Left ventricle myocardium superior (tissue), 1 donor: Measurements from ENCODE around the gene APOBEC3H. TPM values are rescaled to one million over a fixed set of nuclear protein-coding genes. Genes with fewer than 3 reads are reported as not detected.
"Not testable (repeated sequence)": the region's sequence is repeated elsewhere in the genome, so short reads cannot be mapped to it uniquely, and the experiment has no call there.

ENCODE experiments used
- ATAC-seq: fragments of 200-7000 bp; cut with Tn5 transposase; one replicate; pipeline ENCODE4 v1.9.1; 2020; ENCODE audit warnings: mild to moderate bottlenecking, moderate library complexity
- DNase-seq: peaks from one replicate; pipeline ENCODE4 v3.0.0-alpha.2; 2020
- intact Hi-C: fragments of 100-400 bp; cut with micrococcal nuclease; formaldehyde crosslinking; loops from one replicate; pipeline ENCODE4 v1.11.0; 2022
- total RNA-seq: library from RNA; stranded (reverse); fragmentation: NEBNext Ultra II Directional; extraction: Animal tissue kit (Norgen Biotek cat#: 25700); gene quantifications from one replicate; pipeline ENCODE4 v1.2.1, GENCODE V29; 2021
- donor health status: DM: no; HTN: yes; CAD: no; lungs with severe emphysema.

Gene APOBEC3H
- total RNA-seq, 1 donor from 2014 or later: 0.40 TPM

DNA sequence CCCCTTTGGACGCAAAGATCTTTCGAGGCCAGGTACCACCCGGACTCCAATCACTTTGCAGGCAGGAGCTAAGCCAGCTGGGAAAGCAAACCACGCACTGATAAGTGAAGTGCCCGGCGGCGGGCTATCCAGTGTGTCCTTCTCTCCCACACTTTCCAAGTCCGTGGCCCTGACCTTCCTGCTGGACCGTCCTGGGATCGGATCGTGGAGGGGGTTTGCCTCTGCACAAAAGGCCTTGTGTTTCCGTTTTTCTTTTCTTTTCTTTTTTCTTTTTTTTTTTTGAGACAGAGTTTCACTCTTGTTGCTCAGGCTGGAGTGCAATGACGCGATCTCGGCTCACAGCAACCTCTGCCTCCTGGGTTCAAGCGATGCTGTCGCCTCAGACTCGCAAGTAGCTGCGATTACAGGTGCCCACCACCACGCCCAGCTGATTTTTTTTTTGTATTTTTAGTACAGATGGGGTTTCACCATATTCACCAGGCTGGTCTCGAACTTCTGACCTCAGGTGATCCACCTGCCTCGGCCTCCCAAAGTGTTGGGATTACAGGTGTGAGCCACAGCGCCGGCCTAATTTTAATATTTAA, 17.9 kb upstream of the APOBEC3H start:
- ATAC-seq, intact Hi-C loops, DNase-seq: not testable (repeated sequence)

- DNase-seq: no peak
- ATAC-seq: no peak
- intact Hi-C loops: no loop called here
Measured at GRCh38 chr22:39080052-39080762, 16.8 kb upstream of the APOBEC3H start.

DNA sequence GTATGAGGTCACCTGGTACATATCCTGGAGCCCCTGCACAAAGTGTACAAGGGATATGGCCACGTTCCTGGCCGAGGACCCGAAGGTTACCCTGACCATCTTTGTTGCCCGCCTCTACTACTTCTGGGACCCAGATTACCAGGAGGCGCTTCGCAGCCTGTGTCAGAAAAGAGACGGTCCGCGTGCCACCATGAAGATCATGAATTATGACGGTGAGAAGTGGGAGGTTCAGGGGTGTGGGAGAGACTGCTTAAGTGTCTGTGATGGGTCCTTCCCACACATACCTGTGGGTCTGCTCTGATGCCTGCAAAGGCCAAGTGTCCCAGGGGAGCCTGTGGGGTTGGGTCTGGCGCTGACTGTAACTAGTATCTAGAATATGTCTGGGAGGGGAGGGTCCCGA, 16.0 kb upstream of the APOBEC3H start:
- peak; percentile 13 for DNase-seq

GRCh38 chr22:39081598-39081997, 15.4 kb upstream of the APOBEC3H start:
- intact Hi-C loops: no loop called here
- no peak for ATAC-seq
- DNase-seq: peak; percentile 18

More for the DNA sequence above, 16.0 kb upstream of the APOBEC3H start:
- no peak for ATAC-seq
- intact Hi-C loops: no loop called here

GRCh38 chr22:39083212-39084165, 13.6 kb upstream of the APOBEC3H start:
- DNase-seq: peak; percentile 17
- ATAC-seq: no peak
- intact Hi-C loops: no loop called here

- no peak for ATAC-seq
- peak; percentile 7 for DNase-seq
- intact Hi-C loops: no loop called here
Measured at GRCh38 chr22:39084666-39085065, 12.4 kb upstream of the APOBEC3H start.

DNA sequence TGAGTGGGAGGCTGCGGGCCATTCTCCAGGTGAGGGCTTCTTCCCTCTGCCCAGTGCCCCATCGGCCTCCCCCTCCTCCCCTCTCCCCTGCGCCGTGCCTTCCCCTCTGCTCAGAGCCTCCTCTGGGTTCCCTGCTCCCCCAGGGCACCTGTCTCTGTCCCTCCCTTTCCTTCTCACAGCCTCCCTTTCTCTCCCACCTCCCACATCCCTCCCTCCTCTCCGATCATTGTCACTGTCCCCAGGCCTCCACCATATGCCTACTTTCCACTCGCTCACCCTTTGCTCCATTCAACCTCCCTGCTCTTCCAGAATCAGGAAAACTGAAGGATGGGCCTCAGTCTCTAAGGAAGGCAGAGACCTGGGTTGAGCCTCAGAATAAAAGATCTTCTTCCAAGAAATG, 9.9 kb upstream of the APOBEC3H start:
- intact Hi-C loops: no loop called here
- DNase-seq (no peak), ATAC-seq (no peak)

GRCh38 chr22:39087881-39088684, 9.0 kb upstream of the APOBEC3H start:
- intact Hi-C loops: no loop called here
- DNase-seq (peak; percentile 45), ATAC-seq (peak; percentile 72)

DNA sequence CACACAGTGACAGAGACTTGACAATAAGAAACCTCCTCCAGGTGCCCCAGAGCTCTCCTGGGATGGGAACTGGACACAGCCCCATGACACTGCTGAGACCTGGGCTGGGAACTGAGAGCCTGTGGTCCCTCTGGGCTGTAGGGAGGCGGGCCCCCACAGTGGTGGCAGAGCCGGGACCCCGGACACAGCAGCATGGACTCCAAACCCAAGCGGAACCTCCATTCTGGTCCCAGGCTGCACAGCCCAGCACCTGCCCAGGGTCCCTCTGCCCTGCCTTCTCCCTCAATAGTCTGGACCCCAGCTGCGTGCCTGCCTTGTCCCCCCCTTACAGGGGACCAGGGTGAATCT, 8.4 kb upstream of the APOBEC3H start:
- no peak for ATAC-seq
- DNase-seq: peak; percentile 14
- intact Hi-C loops: no loop called here

DNA sequence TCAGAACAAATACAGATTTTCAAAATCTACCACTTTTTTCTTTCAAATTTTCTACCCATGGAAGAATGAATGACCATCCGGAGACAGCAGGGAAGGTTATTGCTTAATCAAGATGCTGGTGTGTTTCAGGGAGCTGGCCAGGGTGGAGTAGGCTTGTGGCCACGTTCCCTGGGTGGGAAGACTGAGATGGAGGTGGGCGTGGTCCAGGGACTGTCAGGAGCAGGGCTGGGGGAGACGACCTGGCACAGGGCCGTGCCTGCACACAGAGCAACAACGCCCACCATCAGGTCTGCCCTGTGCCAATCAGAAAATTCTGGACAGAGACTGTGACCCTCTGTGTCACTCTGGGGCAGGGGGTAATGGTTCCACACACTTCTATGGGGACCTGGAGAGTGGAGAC, 7.1 kb upstream of the APOBEC3H start:
- intact Hi-C loops: no loop called here
- DNase-seq (peak; percentile 13), ATAC-seq (no peak)

- intact Hi-C loops: no loop called here
- ATAC-seq (peak; percentile 22), DNase-seq (peak; percentile 47)
Measured at GRCh38 chr22:39090426-39091064, 6.5 kb upstream of the APOBEC3H start.

DNA sequence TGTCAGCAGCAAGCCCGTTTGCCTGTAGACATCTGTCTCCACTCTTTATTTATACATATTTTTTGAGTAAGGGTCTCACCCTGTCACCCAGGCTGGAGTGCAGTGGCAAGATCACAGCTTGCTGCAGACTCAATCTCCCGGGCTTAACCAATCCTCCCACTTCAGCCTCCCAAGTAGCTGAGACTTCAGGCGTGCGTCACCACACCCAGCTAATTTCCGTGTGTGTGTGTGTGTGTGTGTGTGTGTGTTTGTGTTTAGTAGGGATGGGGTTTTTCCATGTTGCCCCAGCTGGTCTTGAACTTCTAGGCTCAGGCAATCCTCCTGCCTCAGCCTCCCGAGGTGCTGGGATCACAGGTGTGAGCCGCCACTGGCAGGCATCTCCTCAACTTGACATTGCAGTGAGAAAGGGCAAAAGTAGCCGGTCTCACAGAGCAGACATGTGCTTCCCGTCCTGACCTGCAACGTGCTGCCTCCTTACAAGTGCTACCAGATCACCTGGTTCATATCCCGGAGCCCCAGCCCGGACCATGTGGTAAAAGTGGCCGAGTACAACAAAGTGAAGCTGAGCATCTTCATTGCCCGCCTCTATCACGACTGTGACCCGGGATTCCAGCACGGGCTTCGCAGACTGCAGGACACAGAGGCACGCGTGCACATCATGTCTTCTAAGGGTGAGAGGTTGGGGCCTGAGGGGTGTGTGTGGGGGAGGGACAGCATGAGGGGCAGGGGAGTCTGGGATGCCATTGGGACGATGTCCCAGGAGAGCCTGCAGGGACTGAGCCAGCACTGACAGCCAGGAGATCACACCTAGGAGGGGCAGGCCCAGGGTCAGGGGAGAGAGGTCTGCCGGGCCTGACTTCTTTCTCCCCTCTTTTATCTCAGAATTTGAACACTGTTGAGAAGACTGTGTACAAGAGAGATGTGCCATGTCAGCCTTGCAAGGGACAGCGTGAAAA, 5.6 kb upstream of the APOBEC3H start:
- peak; percentile 15 for DNase-seq
- no peak for ATAC-seq
- intact Hi-C loops: no loop called here

DNA sequence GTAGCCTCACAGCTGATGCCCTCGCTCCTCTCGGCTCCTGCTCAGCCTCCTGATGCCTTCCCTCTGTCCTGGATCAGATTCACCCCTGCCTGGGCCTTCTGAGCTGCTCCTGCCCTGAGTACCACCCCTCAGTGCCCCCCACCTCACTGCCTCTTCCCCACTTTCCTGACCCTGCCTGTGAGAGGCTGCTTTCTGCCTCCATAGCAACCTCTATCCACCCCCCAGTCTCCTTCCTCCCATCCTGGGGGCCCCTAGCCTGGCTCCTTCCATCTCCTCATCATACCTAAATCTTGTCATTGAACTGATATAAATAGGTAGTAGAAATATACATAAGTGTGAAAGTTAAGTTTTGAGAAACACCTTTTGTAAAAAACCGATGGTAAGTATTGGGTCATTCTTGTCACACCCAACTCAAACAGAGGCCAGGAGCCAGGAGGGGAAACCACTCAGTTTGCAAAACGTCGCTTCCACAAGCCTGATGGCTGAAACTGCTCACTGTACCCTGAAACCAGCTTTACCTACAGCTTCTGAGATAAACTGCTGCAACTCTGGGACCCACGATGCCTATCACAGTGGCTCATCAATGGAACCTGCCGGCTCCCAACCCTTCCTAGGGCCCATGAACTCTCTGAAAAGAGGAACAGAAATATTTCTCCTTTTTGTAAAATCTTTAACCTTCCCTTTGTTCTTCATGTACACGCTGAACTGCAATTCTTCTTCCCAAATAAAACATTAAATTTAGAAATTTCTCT, 4.8 kb upstream of the APOBEC3H start:
- no peak for ATAC-seq
- peak; percentile 15 for DNase-seq

DNA sequence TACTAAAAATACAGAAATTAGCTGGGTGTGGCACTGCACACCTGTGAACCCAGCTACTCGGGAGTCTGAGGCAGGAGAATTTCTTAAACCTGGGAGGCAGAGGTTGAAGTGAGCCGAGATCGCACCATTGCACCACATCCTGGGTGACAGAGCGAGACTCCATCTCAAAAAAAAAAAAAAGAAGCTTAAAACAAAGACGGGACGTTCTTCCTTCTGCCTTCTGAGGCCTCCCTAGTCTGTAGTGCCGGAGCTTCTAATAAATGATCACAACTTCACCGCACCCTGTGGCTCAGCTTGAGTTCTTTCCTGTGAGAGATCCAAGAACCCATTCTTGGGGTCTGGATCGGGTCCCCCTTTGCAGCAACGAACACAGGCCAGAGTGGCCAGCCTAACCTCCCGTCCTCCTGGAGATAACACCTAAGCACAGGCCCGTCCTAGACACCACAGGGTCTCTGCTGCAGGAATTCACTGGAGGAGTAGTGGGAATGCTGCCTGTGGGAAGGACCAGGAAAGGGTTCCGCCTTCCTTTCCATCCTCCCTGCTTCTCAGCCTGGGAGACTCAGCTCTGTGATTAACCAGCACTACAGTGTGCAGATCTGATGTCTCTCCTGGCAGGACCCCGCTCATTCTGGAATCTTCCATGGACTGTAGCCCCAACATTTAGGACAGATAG, 2.2 kb upstream of the APOBEC3H start:
- intact Hi-C loops: no loop called here
- peak; percentile 22 for DNase-seq
- no peak for ATAC-seq

More for the DNA sequence above, 4.8 kb upstream of the APOBEC3H start:
- intact Hi-C loops: no loop called here

- intact Hi-C loops: no loop called here
- ATAC-seq (no peak), DNase-seq (peak; percentile 7)
Measured at GRCh38 chr22:39095971-39096370, 1.1 kb upstream of the APOBEC3H start.

- intact Hi-C loops: no loop called here
- ATAC-seq: no peak
- DNase-seq: peak; percentile 12
Measured at GRCh38 chr22:39098026-39098425, 982 bp downstream of the APOBEC3H start.
